ENCODE data around the gene SLC38A3.

DNA sequence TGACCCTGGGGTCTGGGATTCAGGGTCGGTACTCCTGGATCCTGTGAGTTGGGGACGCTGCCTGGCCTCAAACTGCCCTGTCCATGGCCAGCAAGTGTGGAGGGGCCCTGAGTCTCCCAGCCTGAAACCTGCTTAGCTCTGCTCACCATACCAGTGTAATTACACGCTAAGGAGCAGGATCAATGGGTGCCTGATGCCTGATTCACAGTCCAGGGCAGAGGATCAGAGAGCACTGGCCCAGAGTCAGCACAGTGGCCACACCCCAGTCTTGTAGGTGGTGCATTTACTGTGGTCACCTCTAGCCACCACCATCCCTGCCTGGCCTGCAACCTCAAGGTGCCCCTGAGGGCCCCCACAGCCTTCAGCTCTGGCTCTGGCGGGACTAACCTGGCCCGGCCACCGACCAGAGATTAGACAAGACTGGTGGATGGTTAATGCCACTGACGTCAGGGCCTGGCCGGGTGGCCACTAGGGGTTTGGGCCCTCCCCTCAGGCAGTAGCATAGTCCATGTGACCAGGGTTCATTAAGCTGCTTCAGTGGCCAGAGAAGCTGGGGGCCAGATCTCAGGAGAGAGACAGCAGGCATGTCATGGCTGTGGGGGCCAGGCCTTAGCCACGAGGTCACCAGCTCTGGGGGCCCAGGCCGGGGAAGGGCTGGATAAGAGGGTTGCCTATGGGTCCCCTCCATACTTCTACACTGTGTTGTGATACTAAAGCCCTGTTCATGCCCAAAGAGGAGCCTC lies 3.3 kb upstream of the SLC38A3 start:
- TF ChIP-seq EZH2phosphoT487 (IDR thresholded peaks at IDR 0.05; ENCODE audit: low read depth, severe bottlenecking, unreplicated experiment): no peak
- TF ChIP-seq CTCF (IDR thresholded peaks at IDR 0.05; ENCODE audit: poor library complexity): no peak
- no peak for TF ChIP-seq EZH2 (IDR thresholded peaks at IDR 0.05; ENCODE audit: borderline replicate concordance)

Measured in hepatocyte (in vitro differentiated cells).